GM19372 (cell line): ENCODE measurements around the gene SH2D1A.
"Not testable (repeated sequence)": the region's sequence is repeated elsewhere in the genome, so short reads cannot be mapped to it uniquely, and the experiment has no call there.

Experiments
- ATAC-seq: cut with Tn5 transposase; IDR thresholded peaks from one replicate; pipeline ENCODE4 v1.9.1; 2021; ENCODE audit warnings: mild to moderate bottlenecking, low read depth, moderate library complexity; ENCODE audit not compliant: unreplicated experiment

Gene SH2D1A

GRCh38 chrX:124348885-124349453 lies 2.6 kb downstream of the SH2D1A start:
- no peak for ATAC-seq

GRCh38 chrX:124354648-124355047 lies 8.3 kb downstream of the SH2D1A start:
- ATAC-seq, result no peak

- ATAC-seq, result peak; percentile 56
These were observed 12.5 kb downstream of the SH2D1A start for GRCh38 chrX:124358800-124359383.

- ATAC-seq, result no peak
These were observed 15.7 kb downstream of the SH2D1A start for GRCh38 chrX:124362072-124362471.

- no peak for ATAC-seq
These were observed 16.4 kb downstream of the SH2D1A start for GRCh38 chrX:124362761-124363160.

GRCh38 chrX:124369722-124370121 lies 23.4 kb downstream of the SH2D1A start:
- no peak for ATAC-seq

GRCh38 chrX:124373348-124373747 lies 27.0 kb downstream of the SH2D1A start:
- no peak for ATAC-seq

- no peak for ATAC-seq
These were observed 32.3 kb downstream of the SH2D1A start for GRCh38 chrX:124378643-124379042.

GRCh38 chrX:124383354-124383753 lies 37.0 kb downstream of the SH2D1A start:
- no peak for ATAC-seq

GRCh38 chrX:124386401-124386800 lies 40.0 kb downstream of the SH2D1A start:
- no peak for ATAC-seq

- ATAC-seq, result peak; percentile 58
These were observed 42.2 kb downstream of the SH2D1A start for GRCh38 chrX:124388562-124388961.

GRCh38 chrX:124392794-124393193 lies 46.4 kb downstream of the SH2D1A start:
- no peak for ATAC-seq

GRCh38 chrX:124393238-124393637 lies 46.9 kb downstream of the SH2D1A start:
- no peak for ATAC-seq

GRCh38 chrX:124393659-124394058 lies 47.3 kb downstream of the SH2D1A start:
- no peak for ATAC-seq

GRCh38 chrX:124395145-124395880 lies 49.0 kb downstream of the SH2D1A start:
- peak; percentile 61 for ATAC-seq

- ATAC-seq, result no peak
These were observed 55.3 kb downstream of the SH2D1A start for GRCh38 chrX:124401696-124402095.

- no peak for ATAC-seq
These were observed 59.5 kb downstream of the SH2D1A start for GRCh38 chrX:124405868-124406267.

- ATAC-seq, result no peak
These were observed 60.1 kb downstream of the SH2D1A start for GRCh38 chrX:124406294-124407014.

- ATAC-seq, result no peak
These were observed 60.9 kb downstream of the SH2D1A start for GRCh38 chrX:124407226-124407625.

GRCh38 chrX:124408380-124408779 lies 62.0 kb downstream of the SH2D1A start:
- ATAC-seq, result not testable (repeated sequence)

- no peak for ATAC-seq
These were observed 66.9 kb downstream of the SH2D1A start for GRCh38 chrX:124413244-124413643.
